IMR-90 (cell line): ENCODE results near the gene DGLUCY. TPM values are rescaled to one million over a fixed set of nuclear protein-coding genes. Genes with fewer than 3 reads are reported as not detected.

ENCODE experiments used
- ATAC-seq: fragments of 200-7000 bp; cut with Tn5 transposase; 2 replicates; pipeline ENCODE4 v1.9.1; 2020; ENCODE audit warnings: low read depth, mild to moderate bottlenecking, moderate library complexity
- BruUV-seq: library from RNA; stranded (reverse); fragments of 400-500 nt; replicated peaks from 2 replicates; lab custom pipeline; 2021; lab: Mats Ljungman, UMichigan
- CTCF ChIA-PET: fragments of 300-600 bp; formaldehyde crosslinking; extraction: SDS; loops from one replicate; lab custom pipeline; 2021; ENCODE audit warnings: antibody characterized with exemption; lab: Yijun Ruan, JAX
- POLR2A ChIA-PET: fragments of 300-600 bp; sonication (Branson Sonifier 250); formaldehyde crosslinking; loops from one replicate; lab custom pipeline; 2022; ENCODE audit warnings: antibody characterized with exemption; ENCODE audit not compliant: unreplicated experiment; lab: Charles Lee
- DNase-seq: peaks from one replicate; pipeline ENCODE4 v3.0.0; 2013
- H2AFZ ChIP-seq: replicated peaks from 2 replicates; pipeline ENCODE3; 2013; ENCODE audit warnings: low read length, mild to moderate bottlenecking; ENCODE audit not compliant: poor library complexity
- H2AK5ac ChIP-seq: 2 replicates; pipeline ENCODE4 v1.6.1; 2013; ENCODE audit warnings: low read depth, low read length, inconsistent platforms
- H2AK9ac ChIP-seq: replicated peaks from 2 replicates; pipeline ENCODE3; 2013; ENCODE audit warnings: mild to moderate bottlenecking, low read depth, low read length, moderate library complexity; ENCODE audit not compliant: poor library complexity
- H2BK120ac ChIP-seq: 2 replicates; pipeline ENCODE4 v1.6.1; 2013; ENCODE audit warnings: low read depth, low read length, inconsistent platforms
- H2BK15ac ChIP-seq: 3 replicates; pipeline ENCODE4 v1.6.1; 2013; ENCODE audit warnings: low read depth, low read length, inconsistent platforms
- H2BK20ac ChIP-seq: 2 replicates; pipeline ENCODE4 v1.6.1; 2013; ENCODE audit warnings: low read depth, mild to moderate bottlenecking, inconsistent platforms, low read length, moderate library complexity
- H2BK5ac ChIP-seq: 2 replicates; pipeline ENCODE4 v1.6.1; 2013; ENCODE audit warnings: mild to moderate bottlenecking, low read depth, low read length, inconsistent platforms; ENCODE audit not compliant: poor library complexity, severe bottlenecking
- H3K14ac ChIP-seq: replicated peaks from 2 replicates; pipeline ENCODE4 v1.6.1; 2013; ENCODE audit warnings: low read depth, low read length, inconsistent platforms
- H3K18ac ChIP-seq: 2 replicates; pipeline ENCODE4 v1.6.1; 2013; ENCODE audit warnings: low read depth, low read length, control low read depth
- H3K23ac ChIP-seq: 2 replicates; pipeline ENCODE4 v1.6.1; 2013; ENCODE audit warnings: low read depth, low read length, inconsistent platforms
- H3K27ac ChIP-seq: 2 replicates; pipeline ENCODE4 v1.5.1; 2013; ENCODE audit warnings: mild to moderate bottlenecking, control low read depth, low read length; ENCODE audit not compliant: insufficient read depth
- H3K27me3 ChIP-seq: 2 replicates; pipeline ENCODE4 v1.6.1; 2013; ENCODE audit warnings: low read length; ENCODE audit not compliant: control insufficient read depth, insufficient read depth
- H3K36me3 ChIP-seq: 2 replicates; pipeline ENCODE4 v1.6.1; 2013; ENCODE audit warnings: low read length, mixed read lengths; ENCODE audit not compliant: control insufficient read depth, insufficient read depth
- H3K4ac ChIP-seq: 2 replicates; pipeline ENCODE4 v1.6.1; 2013; ENCODE audit warnings: low read depth, low read length, inconsistent platforms
- H3K4me1 ChIP-seq: 2 replicates; pipeline ENCODE4 v1.6.1; 2013; ENCODE audit warnings: low read length, mixed read lengths; ENCODE audit not compliant: control insufficient read depth, insufficient read depth
- H3K4me2 ChIP-seq: 2 replicates; pipeline ENCODE4 v1.6.1; 2013; ENCODE audit warnings: low read depth, mild to moderate bottlenecking, control low read depth, low read length, moderate library complexity
- H3K4me3 ChIP-seq: 2 replicates; pipeline ENCODE4 v1.5.1; 2013; ENCODE audit warnings: low read depth, mild to moderate bottlenecking, control low read depth, low read length, moderate library complexity; ENCODE audit not compliant: insufficient read depth
- H3K56ac ChIP-seq: 2 replicates; pipeline ENCODE4 v1.6.1; 2013; ENCODE audit warnings: low read length, inconsistent platforms; ENCODE audit not compliant: insufficient read depth; ENCODE audit errors: extremely low read depth
- H3K79me1 ChIP-seq, 2 experiments: 2 replicates each; pipeline ENCODE4 v1.6.1; 2013; ENCODE audit warnings: low read length in 2 of 2, inconsistent platforms in 1 of 2, low read depth in 1 of 2
- H3K9ac ChIP-seq: 2 replicates; pipeline ENCODE4 v1.6.1; 2013; ENCODE audit warnings: low read depth, low read length, control low read depth
- H3K9me1 ChIP-seq: 2 replicates; pipeline ENCODE4 v1.6.1; 2013; ENCODE audit warnings: low read length, inconsistent platforms; ENCODE audit not compliant: insufficient read depth
- H3K9me3 ChIP-seq: 2 replicates; pipeline ENCODE4 v1.6.1; 2013; ENCODE audit warnings: low read length; ENCODE audit not compliant: control insufficient read depth, insufficient read depth
- H4K20me1 ChIP-seq: 2 replicates; pipeline ENCODE4 v1.6.1; 2013; ENCODE audit warnings: low read length, inconsistent platforms; ENCODE audit not compliant: insufficient read depth
- H4K5ac ChIP-seq: 2 replicates; pipeline ENCODE4 v1.6.1; 2013; ENCODE audit warnings: mild to moderate bottlenecking, low read depth, low read length, control low read depth
- H4K8ac ChIP-seq, 2 experiments: 2 replicates each; pipeline ENCODE4 v1.6.1; 2013; ENCODE audit warnings: low read depth in 2 of 2, low read length in 2 of 2, control low read depth in 1 of 2, inconsistent platforms in 1 of 2
- H4K91ac ChIP-seq: 2 replicates; pipeline ENCODE4 v1.6.1; 2013; ENCODE audit warnings: low read depth, low read length, inconsistent platforms; ENCODE audit not compliant: insufficient read depth
- BHLHE40 ChIP-seq: fragments of 150-350 bp; IDR thresholded peaks from 2 replicates; pipeline ENCODE4 v1.6.1; 2016; ENCODE audit warnings: mild to moderate bottlenecking, low read depth, low read length
- CEBPB ChIP-seq: IDR thresholded peaks from 2 replicates; pipeline ENCODE4 v1.6.1; 2012; ENCODE audit warnings: low read depth, low read length, improper control_type of control experiment
- CHD1 ChIP-seq: IDR thresholded peaks from 2 replicates; pipeline ENCODE4 v1.6.1; 2012; ENCODE audit warnings: low read depth, low read length, improper control_type of control experiment
- MAFK ChIP-seq: IDR thresholded peaks from 2 replicates; pipeline ENCODE4 v1.6.1; 2012; ENCODE audit warnings: low read depth, low read length, improper control_type of control experiment
- MAZ ChIP-seq: IDR thresholded peaks from 2 replicates; pipeline ENCODE4 v1.6.1; 2012; ENCODE audit warnings: low read depth, mild to moderate bottlenecking, low read length, improper control_type of control experiment, moderate library complexity, borderline replicate concordance
- MXI1 ChIP-seq: IDR thresholded peaks from 2 replicates; pipeline ENCODE4 v1.6.1; 2012; ENCODE audit warnings: low read depth, mild to moderate bottlenecking, low read length, moderate library complexity, borderline replicate concordance
- NFE2L2 ChIP-seq: fragments of 150-350 bp; IDR thresholded peaks from 2 replicates; pipeline ENCODE4 v1.6.1; 2016; ENCODE audit warnings: low read depth, mild to moderate bottlenecking, low read length
- RAD21 ChIP-seq: IDR thresholded peaks from 2 replicates; pipeline ENCODE4 v1.6.1; 2012; ENCODE audit warnings: low read length, improper control_type of control experiment
- RCOR1 ChIP-seq: IDR thresholded peaks from 2 replicates; pipeline ENCODE4 v1.6.1; 2012; ENCODE audit warnings: mild to moderate bottlenecking, low read length, improper control_type of control experiment; ENCODE audit not compliant: insufficient replicate concordance
- RFX5 ChIP-seq: IDR thresholded peaks from 2 replicates; pipeline ENCODE4 v1.8.0; 2012; ENCODE audit warnings: low read depth, mild to moderate bottlenecking, low read length, moderate library complexity
- SMC3 ChIP-seq: fragments of 150-350 bp; IDR thresholded peaks from 2 replicates; pipeline ENCODE4 v1.6.1; 2016; ENCODE audit warnings: low read depth, mild to moderate bottlenecking, antibody characterized with exemption, low read length, moderate library complexity
- WGBS, 2 experiments: methylation state at CpG; one replicate each; pipeline versions ENCODE4 v1.1.5 to v1.1.7; 2013; ENCODE audit warnings: missing lambda C conversion rate in 2 of 2; ENCODE audit not compliant: insufficient read length in 1 of 2; ENCODE audit errors: extremely low coverage in 2 of 2; 5-methylcytosine and 5-hydroxymethylcytosine counted together
- dilution Hi-C: fragments of 300-500 bp; cut with HindIII; formaldehyde crosslinking; loops from one replicate; pipeline ENCODE4 v1.14.3; 2018; ENCODE audit warnings: low sequenced_read_pairs; ENCODE audit not compliant: unreplicated experiment
- in situ Hi-C: fragments of 300-500 bp; cut with MboI; formaldehyde crosslinking; loops from 3 replicates; pipeline ENCODE4 v1.14.3; 2019; ENCODE audit warnings: low sequenced_read_pairs, inconsistent platforms, mixed read lengths
- intact Hi-C: fragments of 100-400 bp; cut with micrococcal nuclease; formaldehyde crosslinking; loops from 2 replicates; pipeline ENCODE4 v1.10.0; 2022
- polyA plus RNA-seq, 3 experiments: library from polyadenylated mRNA; depleted of rRNA; stranded (reverse); fragments of >200 nt; gene quantifications; 2 replicates each; pipeline ENCODE4 v1.2.3, GENCODE V29; 2012; ENCODE audit warnings: low replicate concordance in 1 of 3
- total RNA-seq: library from RNA; depleted of rRNA; stranded (reverse); fragments of >200 nt; gene quantifications from 2 replicates; pipeline ENCODE4 v1.2.3, GENCODE V29; 2012
- TF ChIP-seq, protein P1 (sequence below): fragments of 150-350 bp; IDR thresholded peaks from 2 replicates; pipeline ENCODE4 v1.6.1; 2017; ENCODE audit warnings: mild to moderate bottlenecking, antibody characterized with exemption, low read length, low read depth
- TF ChIP-seq, protein P2 (sequence below): conservative IDR thresholded peaks from 2 replicates; pipeline ENCODE4 v1.5.1; 2012; ENCODE audit warnings: mild to moderate bottlenecking, low read depth, low read length, improper control_type of control experiment

The DGLUCY gene
- total and polyA plus RNA-seq, 2 of the 4 experiments (the other 2 are of a cell fraction), result 8.5 to 13.3 TPM

GRCh38 chr14:91261986-91262549 is 148.2 kb downstream of the DGLUCY start:
- CTCF ChIA-PET, result interaction anchor here (0.8 kb wide), 1 partner anchor 29 kb away, joined by 3 read pairs; no protein-coding TSS in a partner anchor
- no peak overlapping the region for H2BK15ac ChIP-seq
- 95% methylated on average over 5 of the region's 11 CpGs; no CpG with 5 or more reads in 1 of the 2 experiments for WGBS, 2 experiments
- H3K23ac ChIP-seq, result no peak overlapping the region
- no peaks in the 10 kb centered on the region; the same call in 1 of the 2 replicates for H3K4me1 ChIP-seq
- H3K4me2 ChIP-seq, result no peak overlapping the region
- no peak overlapping the region for H3K56ac ChIP-seq
- H2AFZ ChIP-seq, result no peak overlapping the region
- H3K9me3 ChIP-seq, result peaks cover 3% of the 10 kb centered on the region; the same call in 1 of the 2 replicates
- H3K27me3 ChIP-seq, result peaks cover 29% of the 10 kb centered on the region
- no peak overlapping the region for H3K4me3 ChIP-seq
- H4K91ac ChIP-seq, result no peak overlapping the region
- H3K27ac ChIP-seq, result no peak overlapping the region
- ATAC-seq (no peak), DNase-seq (no peak)
- no peak overlapping the region for H4K8ac ChIP-seq
- H2AK5ac ChIP-seq, result no peak overlapping the region
- dilution Hi-C loops (no loop called here), intact Hi-C loops (no loop called here), in situ Hi-C loops (no loop called here)
- TF ChIP-seq, protein P1, sequence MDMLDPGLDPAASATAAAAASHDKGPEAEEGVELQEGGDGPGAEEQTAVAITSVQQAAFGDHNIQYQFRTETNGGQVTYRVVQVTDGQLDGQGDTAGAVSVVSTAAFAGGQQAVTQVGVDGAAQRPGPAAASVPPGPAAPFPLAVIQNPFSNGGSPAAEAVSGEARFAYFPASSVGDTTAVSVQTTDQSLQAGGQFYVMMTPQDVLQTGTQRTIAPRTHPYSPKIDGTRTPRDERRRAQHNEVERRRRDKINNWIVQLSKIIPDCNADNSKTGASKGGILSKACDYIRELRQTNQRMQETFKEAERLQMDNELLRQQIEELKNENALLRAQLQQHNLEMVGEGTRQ, result no peak
- TF ChIP-seq NFE2L2, result no peak
- no peak for TF ChIP-seq MAZ
- TF ChIP-seq BHLHE40, result no peak
- no peak for TF ChIP-seq RCOR1
- TF ChIP-seq, protein P2, sequence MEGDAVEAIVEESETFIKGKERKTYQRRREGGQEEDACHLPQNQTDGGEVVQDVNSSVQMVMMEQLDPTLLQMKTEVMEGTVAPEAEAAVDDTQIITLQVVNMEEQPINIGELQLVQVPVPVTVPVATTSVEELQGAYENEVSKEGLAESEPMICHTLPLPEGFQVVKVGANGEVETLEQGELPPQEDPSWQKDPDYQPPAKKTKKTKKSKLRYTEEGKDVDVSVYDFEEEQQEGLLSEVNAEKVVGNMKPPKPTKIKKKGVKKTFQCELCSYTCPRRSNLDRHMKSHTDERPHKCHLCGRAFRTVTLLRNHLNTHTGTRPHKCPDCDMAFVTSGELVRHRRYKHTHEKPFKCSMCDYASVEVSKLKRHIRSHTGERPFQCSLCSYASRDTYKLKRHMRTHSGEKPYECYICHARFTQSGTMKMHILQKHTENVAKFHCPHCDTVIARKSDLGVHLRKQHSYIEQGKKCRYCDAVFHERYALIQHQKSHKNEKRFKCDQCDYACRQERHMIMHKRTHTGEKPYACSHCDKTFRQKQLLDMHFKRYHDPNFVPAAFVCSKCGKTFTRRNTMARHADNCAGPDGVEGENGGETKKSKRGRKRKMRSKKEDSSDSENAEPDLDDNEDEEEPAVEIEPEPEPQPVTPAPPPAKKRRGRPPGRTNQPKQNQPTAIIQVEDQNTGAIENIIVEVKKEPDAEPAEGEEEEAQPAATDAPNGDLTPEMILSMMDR, result no peak
- no peak for TF ChIP-seq SMC3
- no peak for TF ChIP-seq CEBPB
- no peak for TF ChIP-seq RAD21
- no peak for TF ChIP-seq MXI1
- no peak for TF ChIP-seq MAFK
- TF ChIP-seq RFX5, result no peak
- no peak for TF ChIP-seq CHD1
- no peak overlapping the region for H2BK5ac ChIP-seq
- H3K36me3 ChIP-seq, result no peaks in the 10 kb centered on the region
- no TSS peak for BruUV-seq
- H4K5ac ChIP-seq, result no peak overlapping the region
- no peak overlapping the region for H2BK20ac ChIP-seq
- no peaks in the 10 kb centered on the region for H3K79me1 ChIP-seq
- no peak overlapping the region for H2BK120ac ChIP-seq
- POLR2A ChIA-PET, result no interaction called here
- no peak overlapping the region for H3K9ac ChIP-seq
- no peak overlapping the region for H3K4ac ChIP-seq
- H3K14ac ChIP-seq, result no peak overlapping the region
- no peak overlapping the region for H3K18ac ChIP-seq
- H3K9me1 ChIP-seq, result no peaks in the 10 kb centered on the region
- no peaks in the 10 kb centered on the region for H4K20me1 ChIP-seq
- H2AK9ac ChIP-seq, result no peak overlapping the region
